Measurements from ENCODE around the gene CCNF.

DNA sequence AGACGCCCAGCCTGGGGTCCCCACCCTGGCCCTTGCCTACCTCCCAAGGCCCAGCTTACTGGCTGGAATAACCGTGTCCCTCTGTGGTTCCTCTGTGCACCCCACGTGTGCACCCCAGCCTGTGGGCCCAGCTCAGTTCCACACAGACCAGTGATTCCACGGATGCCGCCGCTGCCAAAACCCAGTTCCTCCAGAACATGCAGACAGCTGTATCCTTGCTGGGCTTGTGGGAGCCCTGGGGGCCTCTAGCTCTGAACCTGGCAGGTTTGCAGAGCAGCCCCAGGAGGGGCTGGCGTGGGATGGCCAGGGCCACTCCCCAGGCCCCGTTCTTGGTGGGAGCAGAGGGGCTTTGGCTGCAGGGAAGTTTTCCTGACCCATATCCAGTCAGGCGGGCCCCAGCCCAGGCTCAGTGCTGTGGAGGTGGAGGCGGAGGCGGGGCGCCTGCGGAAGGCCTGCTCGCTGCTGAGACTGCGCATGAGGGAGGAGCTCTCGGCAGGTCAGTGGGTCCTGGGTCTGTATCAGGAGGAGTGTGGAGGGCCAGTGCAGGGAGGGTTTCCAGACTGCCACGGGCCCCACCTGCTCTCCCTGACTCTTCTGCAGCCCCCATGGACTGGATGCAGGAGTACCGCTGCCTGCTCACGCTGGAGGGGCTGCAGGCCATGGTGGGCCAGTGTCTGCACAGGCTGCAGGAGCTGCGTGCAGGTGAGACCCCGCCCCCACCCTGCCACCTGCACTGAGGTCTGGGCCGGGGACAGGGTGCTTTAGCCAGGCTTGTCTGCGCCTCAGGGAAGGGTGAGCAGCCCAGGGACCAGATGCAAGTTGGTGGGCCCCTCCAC is 33.0 kb downstream of the CCNF start:
- TF ChIP-seq, protein P1, sequence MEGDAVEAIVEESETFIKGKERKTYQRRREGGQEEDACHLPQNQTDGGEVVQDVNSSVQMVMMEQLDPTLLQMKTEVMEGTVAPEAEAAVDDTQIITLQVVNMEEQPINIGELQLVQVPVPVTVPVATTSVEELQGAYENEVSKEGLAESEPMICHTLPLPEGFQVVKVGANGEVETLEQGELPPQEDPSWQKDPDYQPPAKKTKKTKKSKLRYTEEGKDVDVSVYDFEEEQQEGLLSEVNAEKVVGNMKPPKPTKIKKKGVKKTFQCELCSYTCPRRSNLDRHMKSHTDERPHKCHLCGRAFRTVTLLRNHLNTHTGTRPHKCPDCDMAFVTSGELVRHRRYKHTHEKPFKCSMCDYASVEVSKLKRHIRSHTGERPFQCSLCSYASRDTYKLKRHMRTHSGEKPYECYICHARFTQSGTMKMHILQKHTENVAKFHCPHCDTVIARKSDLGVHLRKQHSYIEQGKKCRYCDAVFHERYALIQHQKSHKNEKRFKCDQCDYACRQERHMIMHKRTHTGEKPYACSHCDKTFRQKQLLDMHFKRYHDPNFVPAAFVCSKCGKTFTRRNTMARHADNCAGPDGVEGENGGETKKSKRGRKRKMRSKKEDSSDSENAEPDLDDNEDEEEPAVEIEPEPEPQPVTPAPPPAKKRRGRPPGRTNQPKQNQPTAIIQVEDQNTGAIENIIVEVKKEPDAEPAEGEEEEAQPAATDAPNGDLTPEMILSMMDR (IDR thresholded peaks at IDR 0.05) = no peak
- no peak for TF ChIP-seq POLR2A (IDR thresholded peaks at IDR 0.05)

All from Peyer's patch (tissue), 4 donors.